Erythroblast (primary cell): ENCODE measurements around the gene ALPP.

Experiments used
- GATA1 ChIP-seq: IDR thresholded peaks from 2 replicates; pipeline ENCODE4 v1.6.1; 2011; ENCODE audit warnings: low read depth, mild to moderate bottlenecking, control low read depth, low read length, moderate library complexity
- POLR2A ChIP-seq: IDR thresholded peaks from 2 replicates; pipeline ENCODE4 v1.6.1; 2011; ENCODE audit warnings: mild to moderate bottlenecking, low read length

DNA sequence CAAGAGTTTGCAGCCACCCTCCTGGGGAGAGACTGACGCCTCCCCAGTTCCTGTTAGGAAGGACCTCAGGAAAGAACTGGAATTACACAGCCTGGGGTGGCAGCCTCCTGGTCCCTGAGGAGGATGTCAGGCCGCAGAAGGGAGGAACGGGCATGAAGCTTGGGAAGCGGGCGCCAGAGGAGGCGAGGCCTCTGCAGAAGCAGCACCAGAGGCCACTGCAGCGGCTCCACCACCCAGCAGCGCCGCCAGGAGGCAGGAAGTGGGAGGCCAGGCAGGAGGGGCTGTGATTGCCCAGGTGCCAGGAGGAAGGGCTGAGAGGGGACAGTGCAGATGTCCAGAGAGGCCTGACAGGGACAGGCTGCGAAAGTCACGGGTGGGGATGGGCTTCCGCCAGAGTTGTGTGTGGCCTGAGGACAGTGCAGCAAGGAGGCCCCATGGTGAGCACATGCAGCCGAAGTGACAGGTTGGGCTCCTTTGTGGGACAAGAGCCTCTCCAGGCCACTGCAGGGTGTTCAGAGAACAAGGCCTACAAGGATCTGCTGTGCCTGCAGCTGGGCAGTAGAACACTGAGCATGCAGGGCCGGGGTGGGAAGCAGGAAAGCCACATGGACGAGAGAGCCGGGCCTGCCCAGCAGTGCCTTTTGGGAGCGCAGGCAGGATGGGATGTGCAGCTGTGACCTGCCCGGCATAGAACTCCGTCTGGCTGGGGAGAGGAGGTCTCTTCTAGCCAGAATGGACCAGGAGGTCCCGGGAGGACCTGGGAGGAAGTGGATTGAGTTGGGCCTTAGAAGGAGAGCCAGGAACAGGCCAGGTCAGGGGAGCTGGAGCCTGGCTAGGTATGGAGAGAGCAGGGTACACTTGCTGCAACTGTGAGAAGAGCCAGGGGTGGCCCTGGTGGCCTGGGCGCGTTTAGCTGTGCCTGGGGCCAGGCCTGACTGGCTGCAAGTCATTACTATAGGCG lies 39.1 kb upstream of the ALPP start:
- TF ChIP-seq POLR2A (no peak), GATA1 (no peak)
